PC-3 (cell line): Measurements from ENCODE around the gene NTN5. TPM values are rescaled to one million over a fixed set of nuclear protein-coding genes. Genes with fewer than 3 reads are reported as not detected.

Source experiments
- ATAC-seq: fragments of 200-7000 bp; cut with Tn5 transposase; 2 replicates; pipeline ENCODE4 v1.9.1; 2020; ENCODE audit warnings: mild to moderate bottlenecking, moderate library complexity
- BruUV-seq: library from RNA; stranded (reverse); fragments of 400-500 nt; replicated peaks from 2 replicates; lab custom pipeline; 2021; lab: Mats Ljungman, UMichigan
- CTCF ChIA-PET: fragments of 300-600 bp; sonication (Branson Sonifier 250); formaldehyde crosslinking; loops from one replicate; lab custom pipeline; 2022; ENCODE audit warnings: antibody characterized with exemption; lab: Charles Lee
- POLR2A ChIA-PET: fragments of 300-600 bp; sonication (Branson Sonifier 250); formaldehyde crosslinking; loops from one replicate; lab custom pipeline; 2022; ENCODE audit warnings: antibody characterized with exemption; ENCODE audit not compliant: unreplicated experiment; lab: Charles Lee
- DNase-seq: peaks from one replicate; pipeline ENCODE4 v3.0.0-alpha.2; 2015
- H2AFZ ChIP-seq: fragments of 300-600 bp; sonication (generic); 2 replicates; pipeline ENCODE4 v1.6.0; 2016; ENCODE audit warnings: antibody characterized with exemption, low read length
- H3F3A ChIP-seq: fragments of 300-600 bp; sonication (generic); one replicate; pipeline ENCODE4 v1.6.0; 2017; ENCODE audit warnings: antibody characterized with exemption, low read length, control low read depth, mild to moderate bottlenecking; ENCODE audit not compliant: unreplicated experiment
- H3K27ac ChIP-seq: fragments of 300-600 bp; sonication (generic); 2 replicates; pipeline ENCODE4 v1.5.1; 2016; ENCODE audit warnings: mild to moderate bottlenecking, low read length
- H3K27me3 ChIP-seq: fragments of 300-600 bp; sonication (generic); 2 replicates; pipeline ENCODE4 v1.6.1; 2016; ENCODE audit warnings: low read length, mixed read lengths
- H3K36me3 ChIP-seq: fragments of 300-600 bp; sonication (generic); 2 replicates; pipeline ENCODE4 v1.6.1; 2016; ENCODE audit warnings: low read depth, mixed run types, low read length, mixed read lengths
- H3K4me1 ChIP-seq: fragments of 300-600 bp; sonication (generic); 2 replicates; pipeline ENCODE4 v1.5.1; 2016; ENCODE audit warnings: low read length; ENCODE audit not compliant: insufficient read depth
- H3K4me2 ChIP-seq: fragments of 300-600 bp; sonication (generic); 2 replicates; pipeline ENCODE4 v1.6.0; 2016; ENCODE audit warnings: low read length
- H3K4me3 ChIP-seq: fragments of 300-600 bp; sonication (generic); 2 replicates; pipeline ENCODE4 v1.5.1; 2016; ENCODE audit warnings: mild to moderate bottlenecking, low read length, mixed read lengths
- H3K79me2 ChIP-seq: fragments of 300-600 bp; sonication (generic); 2 replicates; pipeline ENCODE4 v1.6.1; 2017; ENCODE audit warnings: low read length, mixed read lengths
- H3K9ac ChIP-seq: fragments of 300-600 bp; sonication (generic); 2 replicates; pipeline ENCODE4 v1.6.0; 2016; ENCODE audit warnings: mild to moderate bottlenecking, low read length
- H3K9me2 ChIP-seq: fragments of 300-600 bp; sonication (generic); replicated peaks from 2 replicates; pipeline ENCODE4 v1.6.1; 2016; ENCODE audit warnings: mixed run types, low read length, mixed read lengths
- H3K9me3 ChIP-seq: fragments of 300-600 bp; sonication (generic); 2 replicates; pipeline ENCODE4 v1.6.1; 2016; ENCODE audit warnings: low read length, mixed read lengths
- H4K20me1 ChIP-seq: fragments of 300-600 bp; sonication (generic); 2 replicates; pipeline ENCODE4 v1.6.1; 2016; ENCODE audit warnings: low read length, mixed read lengths
- CTCF ChIP-seq: fragments of 300-600 bp; sonication (generic); conservative IDR thresholded peaks from 2 replicates; pipeline ENCODE4 v1.5.1; 2017; ENCODE audit warnings: antibody characterized with exemption, low read depth, mild to moderate bottlenecking, low read length
- EZH2 ChIP-seq: fragments of 300-600 bp; sonication (generic); IDR thresholded peaks from one replicate; pipeline ENCODE4 v1.6.1; 2017; ENCODE audit warnings: antibody characterized with exemption, mild to moderate bottlenecking, low read length; ENCODE audit not compliant: unreplicated experiment
- EZH2phosphoT487 ChIP-seq: fragments of 300-600 bp; sonication (generic); IDR thresholded peaks from 2 replicates; pipeline ENCODE4 v1.6.1; 2018; ENCODE audit warnings: mild to moderate bottlenecking, antibody characterized with exemption, low read length, borderline replicate concordance
- intact Hi-C: fragments of 100-400 bp; cut with micrococcal nuclease; formaldehyde crosslinking; loops from 2 replicates; pipeline ENCODE4 v1.9.0; 2023
- total RNA-seq: library from RNA; depleted of rRNA; stranded (reverse); fragments of >200 nt; gene quantifications from 2 replicates; pipeline ENCODE4 v1.2.3, GENCODE V29; 2014

NTN5 gene
- total RNA-seq, 1 experiment from 2014 or later = 0.18 TPM

- BruUV-seq = TSS peak; percentile 49
- ATAC-seq (no peak), DNase-seq (no peak)
- Histone ChIP-seq H4K20me1 (no peaks in the 10 kb centered on the region), H3K9me3 (no peaks in the 10 kb centered on the region), H3K27me3 (no peaks in the 10 kb centered on the region), H3K4me2 (peak overlapping the region; percentile 81), H3F3A (no peaks in the 10 kb centered on the region), H3K9me2 (no peaks in the 10 kb centered on the region), H2AFZ (peak overlapping the region; percentile 89), H3K9ac (peak overlapping the region; percentile 48), H3K4me3 (peak overlapping the region; percentile 91), H3K27ac (no peak overlapping the region), H3K36me3 (no peaks in the 10 kb centered on the region), H3K4me1 (no peaks in the 10 kb centered on the region; the same call in 1 of the 2 replicates), H3K79me2 (peaks cover 9% of the 10 kb centered on the region)
- ChIA-PET CTCF (interaction anchor here (1.3 kb wide), 1 partner anchor 14 kb away, joined by 4 read pairs; no protein-coding TSS in a partner anchor), POLR2A (no interaction called here)
- TF ChIP-seq EZH2phosphoT487 (no peak), CTCF (no peak), EZH2 (no peak)
- intact Hi-C loops = loop anchor here (5.0 kb wide), 1 partner anchor 36 kb away; no protein-coding TSS in a partner anchor
These were observed 40.4 kb upstream of the NTN5 start for GRCh38 chr19:48713041-48713863.

- no peak overlapping the region for H2AFZ ChIP-seq
- H3K9me2 ChIP-seq = no peaks in the 10 kb centered on the region
- H3K36me3 ChIP-seq = no peaks in the 10 kb centered on the region
- no peaks in the 10 kb centered on the region for H3K9me3 ChIP-seq
- POLR2A ChIA-PET = no interaction called here
- no peak for DNase-seq
- BruUV-seq = no TSS peak
- no peak overlapping the region for H3K4me3 ChIP-seq
- no peak overlapping the region for H3K27ac ChIP-seq
- CTCF ChIA-PET = no interaction called here
- no peak overlapping the region for H3K9ac ChIP-seq
- peaks cover 9% of the 10 kb centered on the region for H3K79me2 ChIP-seq
- H3K27me3 ChIP-seq = no peaks in the 10 kb centered on the region
- intact Hi-C loops = loop anchor here (5.0 kb wide), 1 partner anchor 34 kb away; no protein-coding TSS in a partner anchor
- no peak overlapping the region for H3K4me2 ChIP-seq
- no peaks in the 10 kb centered on the region; the same call in 1 of the 2 replicates for H3K4me1 ChIP-seq
- no peaks in the 10 kb centered on the region for H4K20me1 ChIP-seq
- no peaks in the 10 kb centered on the region for H3F3A ChIP-seq
- no peak for ATAC-seq
- TF ChIP-seq EZH2 (no peak), EZH2phosphoT487 (no peak), CTCF (no peak)
These were observed 38.4 kb upstream of the NTN5 start for GRCh38 chr19:48711106-48711662.
